Measurements from ENCODE around the gene STX18.

Gene STX18

GRCh38 chr4:4456351-4456750 is 85.5 kb downstream of the STX18 start:
- no peak for DNase-seq (ENCODE audit: low spot score)
- TF ChIP-seq CTCF (IDR thresholded peaks at IDR 0.05; ENCODE audit: extremely low read depth, missing control alignments): no peak

GRCh38 chr4:4455210-4455865 is 86.5 kb downstream of the STX18 start:
- DNase-seq (ENCODE audit: low spot score): no peak
- TF ChIP-seq CTCF (IDR thresholded peaks at IDR 0.05; ENCODE audit: extremely low read depth, missing control alignments): no peak

GRCh38 chr4:4446434-4446833 is 95.4 kb downstream of the STX18 start:
- no peak for TF ChIP-seq CTCF (IDR thresholded peaks at IDR 0.05; ENCODE audit: extremely low read depth, missing control alignments)
- DNase-seq (ENCODE audit: low spot score): no peak

GRCh38 chr4:4443821-4444220 is 98.0 kb downstream of the STX18 start:
- TF ChIP-seq CTCF (IDR thresholded peaks at IDR 0.05; ENCODE audit: extremely low read depth, missing control alignments): no peak
- DNase-seq (ENCODE audit: low spot score): no peak

GRCh38 chr4:4440333-4441061 is 101.4 kb downstream of the STX18 start:
- peak; percentile 51 for DNase-seq (ENCODE audit: low spot score)

GRCh38 chr4:4439782-4440181 is 102.1 kb downstream of the STX18 start:
- no peak for DNase-seq (ENCODE audit: low spot score)
- TF ChIP-seq CTCF (IDR thresholded peaks at IDR 0.05; ENCODE audit: extremely low read depth, missing control alignments): no peak

More at GRCh38 chr4:4440333-4441061, 101.4 kb downstream of the STX18 start:
- no peak for TF ChIP-seq CTCF (IDR thresholded peaks at IDR 0.05; ENCODE audit: extremely low read depth, missing control alignments)

GRCh38 chr4:4438891-4439290 is 103.0 kb downstream of the STX18 start:
- DNase-seq (ENCODE audit: low spot score): no peak
- TF ChIP-seq CTCF (IDR thresholded peaks at IDR 0.05; ENCODE audit: extremely low read depth, missing control alignments): no peak
